Kidney epithelial cell (primary cell): ENCODE measurements around the gene OR5P2. TPM values are rescaled to one million over a fixed set of nuclear protein-coding genes. Genes with fewer than 3 reads are reported as not detected.

Experiments
- DNase-seq: peaks from one replicate; pipeline ENCODE4 v3.0.0-alpha.2; 2010; ENCODE audit warnings: low read depth
- H3K27me3 ChIP-seq: 2 replicates; pipeline ENCODE4 v1.6.0; 2011; ENCODE audit warnings: low read length; ENCODE audit not compliant: control insufficient read depth, insufficient read depth
- H3K36me3 ChIP-seq: 2 replicates; pipeline ENCODE4 v1.5.1; 2011; ENCODE audit warnings: low read length; ENCODE audit not compliant: control insufficient read depth, insufficient read depth
- H3K4me3 ChIP-seq: 2 replicates; pipeline ENCODE4 v1.5.1; 2011; ENCODE audit warnings: low read depth, mild to moderate bottlenecking, control low read depth, low read length
- total RNA-seq: library from RNA; depleted of rRNA; stranded (reverse); fragments of >200 nt; gene quantifications from 2 replicates; pipeline ENCODE4 v1.2.3, GENCODE V29; 2015
- TF ChIP-seq, protein P1 (sequence below): IDR thresholded peaks from 2 replicates; pipeline ENCODE4 v1.5.1; 2011; ENCODE audit warnings: mild to moderate bottlenecking, moderate library complexity, low read length, control low read depth, inconsistent platforms; ENCODE audit not compliant: insufficient read depth, poor library complexity, severe bottlenecking

OR5P2 gene
- total RNA-seq, 1 donor from 2014 or later: not detected

- H3K4me3 ChIP-seq: no peak overlapping the region
- no peak for DNase-seq
- TF ChIP-seq, protein P1, sequence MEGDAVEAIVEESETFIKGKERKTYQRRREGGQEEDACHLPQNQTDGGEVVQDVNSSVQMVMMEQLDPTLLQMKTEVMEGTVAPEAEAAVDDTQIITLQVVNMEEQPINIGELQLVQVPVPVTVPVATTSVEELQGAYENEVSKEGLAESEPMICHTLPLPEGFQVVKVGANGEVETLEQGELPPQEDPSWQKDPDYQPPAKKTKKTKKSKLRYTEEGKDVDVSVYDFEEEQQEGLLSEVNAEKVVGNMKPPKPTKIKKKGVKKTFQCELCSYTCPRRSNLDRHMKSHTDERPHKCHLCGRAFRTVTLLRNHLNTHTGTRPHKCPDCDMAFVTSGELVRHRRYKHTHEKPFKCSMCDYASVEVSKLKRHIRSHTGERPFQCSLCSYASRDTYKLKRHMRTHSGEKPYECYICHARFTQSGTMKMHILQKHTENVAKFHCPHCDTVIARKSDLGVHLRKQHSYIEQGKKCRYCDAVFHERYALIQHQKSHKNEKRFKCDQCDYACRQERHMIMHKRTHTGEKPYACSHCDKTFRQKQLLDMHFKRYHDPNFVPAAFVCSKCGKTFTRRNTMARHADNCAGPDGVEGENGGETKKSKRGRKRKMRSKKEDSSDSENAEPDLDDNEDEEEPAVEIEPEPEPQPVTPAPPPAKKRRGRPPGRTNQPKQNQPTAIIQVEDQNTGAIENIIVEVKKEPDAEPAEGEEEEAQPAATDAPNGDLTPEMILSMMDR: no peak
- H3K36me3 ChIP-seq: no peaks in the 10 kb centered on the region
- H3K27me3 ChIP-seq: no peaks in the 10 kb centered on the region
Measured at GRCh38 chr11:7759010-7759409, 37.7 kb downstream of the OR5P2 start.

GRCh38 chr11:7749456-7749855 lies 47.3 kb downstream of the OR5P2 start:
- no peak for DNase-seq
- Histone ChIP-seq H3K27me3 (no peaks in the 10 kb centered on the region), H3K36me3 (no peaks in the 10 kb centered on the region), H3K4me3 (no peak overlapping the region)
- TF ChIP-seq, protein P1: no peak

Other genes starting within 250 kb of the OR5P2 start
- gene CYB5R2, start 123.4 kb downstream of the OR5P2 start, total RNA-seq: 14.2 and 17.2 TPM in 2 replicates
- gene OVCH2, start 90.5 kb downstream of the OR5P2 start, total RNA-seq: not detected in 2 replicates
- not detected in 2 replicates for gene OR5P3, start 33.9 kb upstream of the OR5P2 start, total RNA-seq
- gene OR10A6, start 134.3 kb upstream of the OR5P2 start, total RNA-seq: not detected in 2 replicates
- gene OR10A3, start 144.8 kb upstream of the OR5P2 start, total RNA-seq: not detected in 2 replicates
- gene NLRP10, start 168.5 kb upstream of the OR5P2 start, total RNA-seq: not detected in 2 replicates
- gene EIF3F, start 190.4 kb upstream of the OR5P2 start, total RNA-seq: 334 and 372 TPM in 2 replicates